ENCODE measurements around the gene RAD50. TPM values are rescaled to one million over a fixed set of nuclear protein-coding genes. Genes with fewer than 3 reads are reported as not detected.

RAD50 gene
- polyA plus RNA-seq, 1 of the 3 experiments (the other 2 are of a cell fraction), result 20.0 TPM

DNA sequence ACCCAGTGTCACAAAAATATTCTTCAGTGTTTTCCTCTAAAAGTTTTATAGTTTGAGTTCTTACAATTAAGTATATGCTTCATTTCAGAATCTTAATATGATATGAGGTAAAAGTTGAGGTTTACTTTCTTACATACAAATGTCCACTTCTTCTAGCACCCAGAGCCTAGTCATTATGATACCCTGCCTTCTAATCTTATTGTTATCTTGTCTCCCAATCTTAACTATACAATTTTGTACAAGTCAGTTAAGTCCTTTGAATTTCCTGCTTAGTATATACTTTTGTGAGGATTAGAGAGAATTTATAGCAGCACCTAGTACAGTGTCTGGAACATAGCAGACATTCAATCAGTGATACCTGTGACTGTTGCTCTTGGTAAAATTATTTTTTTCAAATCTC lies 29.3 kb downstream of the RAD50 start:
- Histone ChIP-seq H3K79me2 (ENCODE audit: insufficient read depth) (peaks cover 24% of the 10 kb centered on the region; the same call in 1 of the 2 replicates), H3K36me3 (replicated peaks in 1 of 2; ENCODE audit: control insufficient read depth in 1 of 2, insufficient read depth in 2 of 2, low read length in 1 of 2) (peaks cover 45 to 69% of the 10 kb centered on the region in 2 experiments), H3F3A (replicated peaks; ENCODE audit: insufficient read depth) (peaks cover 4% of the 10 kb centered on the region), H3K27me3 (ENCODE audit: insufficient read depth) (no peaks in the 10 kb centered on the region), H3K4me1 (ENCODE audit: control insufficient read depth in 1 of 2, insufficient read depth in 2 of 2, low read depth in 1 of 2, low read length in 1 of 2) (peaks cover 0 to 8% of the 10 kb centered on the region in 2 experiments; a peak in 2 of 4 replicates), H3K9ac (no peak overlapping the region), H2AFZ (ENCODE audit: low read depth) (no peak overlapping the region), H3K27ac (ENCODE audit: low read depth in 2 of 2, low read length in 1 of 2) (no peak overlapping the region), H4K20me1 (ENCODE audit: insufficient read depth) (no peaks in the 10 kb centered on the region), H3K9me2 (no peaks in the 10 kb centered on the region), H3K4me3 (ENCODE audit: low read depth in 2 of 2, low read length in 1 of 2) (no peak overlapping the region), H3K9me3 (no peaks in the 10 kb centered on the region), H3K4me2 (no peak overlapping the region)
- no peak for DNase-seq
- ChIA-PET POLR2A (no interaction called here), CTCF (no interaction called here)
- TF ChIP-seq EZH2phosphoT487 (IDR thresholded peaks at IDR 0.05; ENCODE audit: borderline replicate concordance, low read depth) (no peak), SIN3A (IDR thresholded peaks at IDR 0.05; ENCODE audit: borderline replicate concordance, low read depth, low read length) (no peak), EP300 (IDR thresholded peaks at IDR 0.05; ENCODE audit: borderline replicate concordance in 1 of 2, low read depth in 1 of 2, low read length in 1 of 2) (no peak), FOXJ3 (CRISPR knock-in tag; IDR thresholded peaks at IDR 0.05) (no peak), MEF2A (IDR thresholded peaks at IDR 0.05; ENCODE audit: borderline replicate concordance, low read depth) (no peak), RFX5 (IDR thresholded peaks at IDR 0.05; ENCODE audit: low read length) (no peak), RCOR1 (IDR thresholded peaks at IDR 0.05; ENCODE audit: low read length) (no peak), CHD2 (IDR thresholded peaks at IDR 0.05; ENCODE audit: low read length, partially characterized antibody) (no peak), RXRA (IDR thresholded peaks at IDR 0.05; ENCODE audit: borderline replicate concordance, low read depth) (no peak)
- TF ChIP-seq, protein P1, sequence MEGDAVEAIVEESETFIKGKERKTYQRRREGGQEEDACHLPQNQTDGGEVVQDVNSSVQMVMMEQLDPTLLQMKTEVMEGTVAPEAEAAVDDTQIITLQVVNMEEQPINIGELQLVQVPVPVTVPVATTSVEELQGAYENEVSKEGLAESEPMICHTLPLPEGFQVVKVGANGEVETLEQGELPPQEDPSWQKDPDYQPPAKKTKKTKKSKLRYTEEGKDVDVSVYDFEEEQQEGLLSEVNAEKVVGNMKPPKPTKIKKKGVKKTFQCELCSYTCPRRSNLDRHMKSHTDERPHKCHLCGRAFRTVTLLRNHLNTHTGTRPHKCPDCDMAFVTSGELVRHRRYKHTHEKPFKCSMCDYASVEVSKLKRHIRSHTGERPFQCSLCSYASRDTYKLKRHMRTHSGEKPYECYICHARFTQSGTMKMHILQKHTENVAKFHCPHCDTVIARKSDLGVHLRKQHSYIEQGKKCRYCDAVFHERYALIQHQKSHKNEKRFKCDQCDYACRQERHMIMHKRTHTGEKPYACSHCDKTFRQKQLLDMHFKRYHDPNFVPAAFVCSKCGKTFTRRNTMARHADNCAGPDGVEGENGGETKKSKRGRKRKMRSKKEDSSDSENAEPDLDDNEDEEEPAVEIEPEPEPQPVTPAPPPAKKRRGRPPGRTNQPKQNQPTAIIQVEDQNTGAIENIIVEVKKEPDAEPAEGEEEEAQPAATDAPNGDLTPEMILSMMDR (IDR thresholded peaks at IDR 0.05), result no peak
- TF ChIP-seq, protein P2, sequence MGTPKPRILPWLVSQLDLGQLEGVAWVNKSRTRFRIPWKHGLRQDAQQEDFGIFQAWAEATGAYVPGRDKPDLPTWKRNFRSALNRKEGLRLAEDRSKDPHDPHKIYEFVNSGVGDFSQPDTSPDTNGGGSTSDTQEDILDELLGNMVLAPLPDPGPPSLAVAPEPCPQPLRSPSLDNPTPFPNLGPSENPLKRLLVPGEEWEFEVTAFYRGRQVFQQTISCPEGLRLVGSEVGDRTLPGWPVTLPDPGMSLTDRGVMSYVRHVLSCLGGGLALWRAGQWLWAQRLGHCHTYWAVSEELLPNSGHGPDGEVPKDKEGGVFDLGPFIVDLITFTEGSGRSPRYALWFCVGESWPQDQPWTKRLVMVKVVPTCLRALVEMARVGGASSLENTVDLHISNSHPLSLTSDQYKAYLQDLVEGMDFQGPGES (IDR thresholded peaks at IDR 0.05; ENCODE audit: low read depth, low read length), result no peak
- TF ChIP-seq, protein P3, sequence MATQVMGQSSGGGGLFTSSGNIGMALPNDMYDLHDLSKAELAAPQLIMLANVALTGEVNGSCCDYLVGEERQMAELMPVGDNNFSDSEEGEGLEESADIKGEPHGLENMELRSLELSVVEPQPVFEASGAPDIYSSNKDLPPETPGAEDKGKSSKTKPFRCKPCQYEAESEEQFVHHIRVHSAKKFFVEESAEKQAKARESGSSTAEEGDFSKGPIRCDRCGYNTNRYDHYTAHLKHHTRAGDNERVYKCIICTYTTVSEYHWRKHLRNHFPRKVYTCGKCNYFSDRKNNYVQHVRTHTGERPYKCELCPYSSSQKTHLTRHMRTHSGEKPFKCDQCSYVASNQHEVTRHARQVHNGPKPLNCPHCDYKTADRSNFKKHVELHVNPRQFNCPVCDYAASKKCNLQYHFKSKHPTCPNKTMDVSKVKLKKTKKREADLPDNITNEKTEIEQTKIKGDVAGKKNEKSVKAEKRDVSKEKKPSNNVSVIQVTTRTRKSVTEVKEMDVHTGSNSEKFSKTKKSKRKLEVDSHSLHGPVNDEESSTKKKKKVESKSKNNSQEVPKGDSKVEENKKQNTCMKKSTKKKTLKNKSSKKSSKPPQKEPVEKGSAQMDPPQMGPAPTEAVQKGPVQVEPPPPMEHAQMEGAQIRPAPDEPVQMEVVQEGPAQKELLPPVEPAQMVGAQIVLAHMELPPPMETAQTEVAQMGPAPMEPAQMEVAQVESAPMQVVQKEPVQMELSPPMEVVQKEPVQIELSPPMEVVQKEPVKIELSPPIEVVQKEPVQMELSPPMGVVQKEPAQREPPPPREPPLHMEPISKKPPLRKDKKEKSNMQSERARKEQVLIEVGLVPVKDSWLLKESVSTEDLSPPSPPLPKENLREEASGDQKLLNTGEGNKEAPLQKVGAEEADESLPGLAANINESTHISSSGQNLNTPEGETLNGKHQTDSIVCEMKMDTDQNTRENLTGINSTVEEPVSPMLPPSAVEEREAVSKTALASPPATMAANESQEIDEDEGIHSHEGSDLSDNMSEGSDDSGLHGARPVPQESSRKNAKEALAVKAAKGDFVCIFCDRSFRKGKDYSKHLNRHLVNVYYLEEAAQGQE (IDR thresholded peaks at IDR 0.05; ENCODE audit: low read depth, low read length), result no peak
- TF ChIP-seq, protein P4, sequence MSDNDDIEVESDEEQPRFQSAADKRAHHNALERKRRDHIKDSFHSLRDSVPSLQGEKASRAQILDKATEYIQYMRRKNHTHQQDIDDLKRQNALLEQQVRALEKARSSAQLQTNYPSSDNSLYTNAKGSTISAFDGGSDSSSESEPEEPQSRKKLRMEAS (IDR thresholded peaks at IDR 0.05; ENCODE audit: low read depth), result no peak
